ENCODE results near the gene TSPAN4. TPM values are rescaled to one million over a fixed set of nuclear protein-coding genes. Genes with fewer than 3 reads are reported as not detected.

TSPAN4 gene
- total and polyA plus RNA-seq, 4 experiments from 2014 or later, result 1.8 to 5.8 (median 4.4) TPM

DNA sequence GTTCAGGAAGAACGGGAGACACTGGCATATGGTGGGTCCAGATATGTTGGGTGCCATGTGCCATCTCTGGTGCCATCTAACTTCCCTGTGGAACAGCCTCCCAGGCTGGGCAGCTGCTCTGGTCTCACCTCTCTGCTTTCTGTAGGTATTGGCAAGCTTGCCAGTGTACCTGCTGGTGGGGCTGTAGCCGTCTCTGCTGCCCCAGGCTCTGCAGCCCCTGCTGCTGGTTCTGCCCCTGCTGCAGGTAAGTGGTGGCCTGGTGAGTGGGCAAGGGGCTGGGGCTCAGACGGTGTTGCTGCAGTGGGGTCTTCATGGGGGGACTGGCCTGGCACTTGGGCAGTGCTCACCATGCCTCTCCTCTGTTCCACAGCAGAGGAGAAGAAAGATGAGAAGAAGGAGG lies 30.3 kb upstream of the TSPAN4 start:
- peak overlapping the region in 5 of 7 donors; percentile 47 to 99 (median 73) for H3K27ac Mint-ChIP-seq
- intact Hi-C loops (cut with micrococcal nuclease), result no loop called here
- Histone ChIP-seq H3K36me3 (ENCODE audit: insufficient read depth, low read length) (peaks cover 25% of the 10 kb centered on the region), H3K4me3 (ENCODE audit: low read length in 2 of 2) (no peak overlapping the region), H3K27ac (ENCODE audit: low read depth, low read length) (no peak overlapping the region), H3K4me1 (ENCODE audit: insufficient read depth, low read length) (peaks cover 26% of the 10 kb centered on the region), H3K27me3 (ENCODE audit: insufficient read depth, low read length) (no peaks in the 10 kb centered on the region), H3K9me3 (ENCODE audit: control insufficient read depth in 1 of 2, low read length in 2 of 2) (no peaks in the 10 kb centered on the region)
- no peaks in the 10 kb centered on the region for H3K27me3 Mint-ChIP-seq
- POLR2A ChIA-PET (ENCODE audit: partially characterized antibody), result interaction anchor here (1.0 to 4.7 kb wide), 3 partner anchors 8 to 117 kb away, joined by 3 to 109 read pairs (median 4); partner anchors contain the start of genes PNPLA2 and TMEM80
- peaks cover 8 to 44% (median 27%) of the 10 kb centered on the region in 4 donors for H3K4me1 Mint-ChIP-seq
- H3K36me3 Mint-ChIP-seq, result peaks cover 4 to 34% of the 10 kb centered on the region in 2 donors
- peak overlapping the region in 5 of 8 donors; percentile 31 to 64 (median 46) for H3K4me3 Mint-ChIP-seq
- peaks cover 0 to 3% (median 0%) of the 10 kb centered on the region in 8 donors for H3K9me3 Mint-ChIP-seq
- CTCF ChIA-PET (ENCODE audit: partially characterized antibody), result no interaction called here
- DNase-seq, result no peak

DNA sequence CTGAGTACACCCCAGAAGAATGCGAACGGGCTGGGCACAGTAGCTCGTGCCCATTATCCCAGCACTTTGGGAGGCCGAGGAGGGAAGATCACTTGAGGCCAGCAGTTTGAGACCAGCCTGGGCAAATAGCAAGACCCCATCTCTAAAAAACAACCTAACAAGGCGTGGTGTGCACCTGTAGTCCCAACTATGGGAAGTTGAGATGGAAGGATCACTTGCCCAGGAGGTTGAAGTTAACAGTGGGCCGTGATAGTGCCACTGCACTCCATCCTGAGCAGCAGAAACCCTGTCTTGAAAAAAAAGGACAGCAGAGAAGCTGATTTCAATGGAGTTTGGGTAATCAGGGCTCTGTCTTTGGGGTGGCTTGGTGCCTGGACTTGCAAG lies 29.6 kb upstream of the TSPAN4 start:
- H3K9me3 ChIP-seq (ENCODE audit: control insufficient read depth in 1 of 2, low read length in 2 of 2), result no peaks in the 10 kb centered on the region
- CTCF ChIA-PET (ENCODE audit: partially characterized antibody), result no interaction called here
- POLR2A ChIA-PET (ENCODE audit: partially characterized antibody), result interaction anchor here (1.2 kb wide), 1 partner anchor 117 kb away, joined by 3 read pairs; the partner anchor contains the start of gene TMEM80
- no peaks in the 10 kb centered on the region for H3K27me3 Mint-ChIP-seq
- no peaks in the 10 kb centered on the region for H3K27me3 ChIP-seq (ENCODE audit: insufficient read depth, low read length)
- peaks cover 0 to 3% (median 0%) of the 10 kb centered on the region in 8 donors for H3K9me3 Mint-ChIP-seq
- peak overlapping the region in 1 of 7 donors; percentile 25 for H3K27ac Mint-ChIP-seq
- no peak overlapping the region for H3K4me3 ChIP-seq (ENCODE audit: low read length in 2 of 2)
- H3K4me1 Mint-ChIP-seq, result peaks cover 6 to 39% (median 24%) of the 10 kb centered on the region in 4 donors
- no peak for DNase-seq
- H3K27ac ChIP-seq (ENCODE audit: low read depth, low read length), result no peak overlapping the region
- H3K36me3 ChIP-seq (ENCODE audit: insufficient read depth, low read length), result peaks cover 25% of the 10 kb centered on the region
- intact Hi-C loops (cut with micrococcal nuclease), result no loop called here
- H3K4me3 Mint-ChIP-seq, result peak overlapping the region in 1 of 8 donors; percentile 54
- H3K4me1 ChIP-seq (ENCODE audit: insufficient read depth, low read length), result peaks cover 26% of the 10 kb centered on the region
- peaks cover 4 to 34% of the 10 kb centered on the region in 2 donors for H3K36me3 Mint-ChIP-seq

DNA sequence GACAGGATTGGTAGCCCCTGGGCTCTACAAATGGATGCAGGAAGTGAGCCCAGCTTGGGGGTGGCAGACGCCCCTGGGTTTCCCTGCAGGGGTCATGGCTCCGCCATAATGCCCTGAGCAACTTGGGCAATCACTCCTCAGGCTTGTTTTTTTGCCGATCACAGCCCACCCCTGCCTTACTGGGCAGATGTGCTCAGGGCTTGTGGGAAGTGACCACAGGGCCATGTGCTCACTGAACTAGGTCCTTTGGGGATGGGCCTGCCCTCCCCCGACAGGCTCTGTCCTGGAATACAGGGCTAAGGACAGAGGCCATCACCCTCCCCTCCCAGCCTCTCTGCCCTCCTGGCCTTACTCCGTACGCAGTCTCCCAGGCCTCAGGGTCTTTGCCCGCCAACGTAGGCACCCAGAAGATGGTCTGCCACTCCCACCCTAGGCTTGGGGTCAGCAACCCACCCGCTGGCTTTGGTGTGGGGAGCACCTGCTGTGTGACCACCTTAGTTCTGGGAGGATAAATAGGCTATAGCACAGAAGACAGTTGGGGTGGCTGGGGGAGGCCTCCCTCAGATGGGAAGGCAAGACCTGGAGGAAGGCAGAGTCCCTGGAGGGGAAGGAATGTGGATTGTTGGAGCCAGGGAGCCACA lies 29.1 kb upstream of the TSPAN4 start:
- peaks cover 7 to 35% (median 21%) of the 10 kb centered on the region in 4 donors for H3K4me1 Mint-ChIP-seq
- Histone ChIP-seq H3K4me3 (ENCODE audit: low read length in 2 of 2) (no peak overlapping the region), H3K27ac (ENCODE audit: low read depth, low read length) (no peak overlapping the region), H3K9me3 (ENCODE audit: control insufficient read depth in 1 of 2, low read length in 2 of 2) (no peaks in the 10 kb centered on the region), H3K4me1 (ENCODE audit: insufficient read depth, low read length) (peaks cover 25% of the 10 kb centered on the region), H3K27me3 (ENCODE audit: insufficient read depth, low read length) (no peaks in the 10 kb centered on the region), H3K36me3 (ENCODE audit: insufficient read depth, low read length) (peaks cover 25% of the 10 kb centered on the region)
- peaks cover 4 to 34% of the 10 kb centered on the region in 2 donors for H3K36me3 Mint-ChIP-seq
- POLR2A ChIA-PET (ENCODE audit: partially characterized antibody), result interaction anchor here (1.2 kb wide), 1 partner anchor 118 kb away, joined by 3 read pairs; the partner anchor contains the start of gene TMEM80
- H3K27ac Mint-ChIP-seq, result peak overlapping the region in 2 of 7 donors; percentile 44 to 47
- no peak for DNase-seq
- intact Hi-C loops (cut with micrococcal nuclease), result no loop called here
- CTCF ChIA-PET (ENCODE audit: partially characterized antibody), result no interaction called here
- peaks cover 0 to 3% (median 0%) of the 10 kb centered on the region in 8 donors for H3K9me3 Mint-ChIP-seq
- H3K27me3 Mint-ChIP-seq, result no peaks in the 10 kb centered on the region
- peak overlapping the region in 1 of 8 donors; percentile 44 for H3K4me3 Mint-ChIP-seq

DNA sequence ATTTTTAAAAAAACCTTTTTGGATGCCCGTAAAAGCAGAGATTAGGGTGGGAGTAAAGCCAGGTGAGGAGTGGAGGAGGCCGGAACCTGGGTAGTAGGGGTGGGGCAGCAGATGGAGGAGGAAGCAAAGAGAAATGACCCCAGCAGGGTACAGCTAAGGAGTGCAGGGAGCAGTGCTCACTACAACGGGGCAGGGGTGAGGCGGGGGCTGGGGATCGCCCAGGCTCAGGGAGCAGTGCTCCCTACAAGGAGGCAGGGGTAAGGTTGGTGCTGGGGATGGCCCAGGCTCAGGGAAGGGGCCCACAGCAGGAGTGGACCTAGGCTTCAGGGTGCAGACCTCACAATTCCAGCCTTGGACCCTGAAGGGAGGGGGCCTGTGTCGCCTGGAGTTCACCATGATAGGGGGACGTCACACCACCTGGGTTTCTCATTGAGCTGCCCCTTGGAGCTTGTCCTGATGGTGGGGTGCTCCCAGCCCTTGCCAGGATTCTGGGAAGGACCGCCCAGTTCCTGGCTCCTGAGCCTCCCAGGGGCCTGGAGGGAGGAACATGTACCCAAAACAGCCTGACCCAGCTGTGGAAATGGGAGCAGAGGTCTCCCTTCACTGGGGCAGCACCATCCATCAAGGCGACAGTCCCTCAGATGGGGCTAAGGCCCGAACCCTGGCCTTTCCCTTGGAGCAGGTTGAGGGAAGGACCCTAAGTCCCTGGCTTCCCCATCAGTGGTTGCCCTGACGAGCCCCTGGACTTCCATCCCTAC lies 26.8 kb upstream of the TSPAN4 start:
- peaks cover 0 to 3% (median 0%) of the 10 kb centered on the region in 8 donors for H3K9me3 Mint-ChIP-seq
- H3K4me3 ChIP-seq (ENCODE audit: low read length in 2 of 2), result no peak overlapping the region
- DNase-seq, result no peak
- peak overlapping the region in 1 of 8 donors; percentile 35 for H3K4me3 Mint-ChIP-seq
- H3K27ac ChIP-seq (ENCODE audit: low read depth, low read length), result no peak overlapping the region
- H3K27me3 ChIP-seq (ENCODE audit: insufficient read depth, low read length), result no peaks in the 10 kb centered on the region
- H3K9me3 ChIP-seq (ENCODE audit: control insufficient read depth in 1 of 2, low read length in 2 of 2), result no peaks in the 10 kb centered on the region
- no peak overlapping the region for H3K27ac Mint-ChIP-seq
- POLR2A ChIA-PET (ENCODE audit: partially characterized antibody), result interaction anchor here (1.0 to 1.2 kb wide), 3 partner anchors 12 to 18 kb away, joined by 3 to 4 read pairs (median 3); partner anchors contain the start of genes CRACR2B and SLC25A22
- peaks cover 25% of the 10 kb centered on the region for H3K36me3 ChIP-seq (ENCODE audit: insufficient read depth, low read length)
- H3K36me3 Mint-ChIP-seq, result peaks cover 4 to 26% of the 10 kb centered on the region in 2 donors
- intact Hi-C loops (cut with micrococcal nuclease), result no loop called here
- H3K27me3 Mint-ChIP-seq, result no peaks in the 10 kb centered on the region
- peaks cover 26% of the 10 kb centered on the region for H3K4me1 ChIP-seq (ENCODE audit: insufficient read depth, low read length)
- CTCF ChIA-PET (ENCODE audit: partially characterized antibody), result interaction anchor here (1.4 kb wide), 1 partner anchor 10 kb away, joined by 3 read pairs; no protein-coding TSS in a partner anchor
- H3K4me1 Mint-ChIP-seq, result peaks cover 4 to 24% (median 16%) of the 10 kb centered on the region in 4 donors

DNA sequence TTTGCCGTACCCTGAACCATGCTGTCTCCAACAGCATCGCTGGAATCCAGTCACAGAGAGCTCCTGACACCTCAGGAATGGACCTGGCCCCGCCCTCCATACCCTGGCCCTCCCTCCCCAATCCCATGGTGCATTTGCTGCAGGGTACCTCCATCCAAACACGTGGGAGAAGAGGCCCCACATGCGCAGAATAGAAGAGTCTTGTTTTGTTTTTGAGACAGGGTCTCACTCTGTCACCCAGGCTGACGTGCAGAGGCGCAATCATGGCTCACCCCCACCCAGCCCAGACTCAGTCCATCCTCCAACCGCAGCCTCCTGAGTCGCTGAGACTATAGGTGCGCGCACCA lies 26.2 kb upstream of the TSPAN4 start:
- no peak overlapping the region for H3K27ac Mint-ChIP-seq

DNA sequence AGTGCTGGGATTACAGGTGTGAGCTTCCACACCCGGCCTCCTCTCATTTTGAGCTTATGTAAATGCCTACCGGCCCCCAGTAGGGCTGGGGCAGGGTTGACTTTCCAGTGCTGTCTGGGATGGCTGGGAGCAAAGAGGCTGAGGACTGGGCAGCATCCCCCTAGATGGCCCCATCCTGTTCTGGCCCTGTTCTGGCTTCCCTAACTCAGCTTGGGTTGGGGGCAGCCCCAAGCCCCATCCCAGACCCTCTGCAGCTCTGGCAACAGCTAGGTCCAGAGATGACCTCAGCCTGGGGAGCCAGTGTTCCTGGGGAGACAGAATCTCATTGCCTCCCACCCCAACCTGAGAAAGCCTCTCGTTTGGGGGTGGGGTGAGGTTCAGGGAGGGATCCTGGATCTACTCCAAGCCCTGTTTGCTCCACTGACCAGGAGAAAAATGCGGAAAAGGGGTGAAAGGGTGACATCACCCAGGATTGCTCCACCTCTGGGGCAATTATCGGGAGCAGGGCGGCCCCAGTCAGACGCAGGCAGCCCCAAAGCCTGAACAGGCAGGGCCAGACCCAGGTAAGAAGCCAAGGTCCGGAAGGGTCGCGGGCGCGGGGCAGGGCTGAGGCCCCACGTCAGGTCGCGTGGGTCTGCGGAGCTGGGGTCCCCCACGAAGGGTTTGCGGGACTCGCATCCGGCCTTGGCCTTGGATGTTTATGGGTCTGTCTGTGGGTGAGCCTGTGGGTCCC lies 24.1 kb upstream of the TSPAN4 start, which contains the start of gene PNPLA2:
PNPLA2 (plus strand) TSS at position 519 of the 733 bp plus-strand sequence. CDS start 805 bp downstream, outside the sequence.
- Histone ChIP-seq H3K9me3 (ENCODE audit: control insufficient read depth in 1 of 2, low read length in 2 of 2) (no peaks in the 10 kb centered on the region), H3K36me3 (ENCODE audit: insufficient read depth, low read length) (peaks cover 2% of the 10 kb centered on the region), H3K27ac (ENCODE audit: low read depth, low read length) (peak within 1 kb of the TSS; percentile 81), H3K4me3 (ENCODE audit: low read length in 2 of 2) (peak within 1 kb of the TSS in 1 of 2 donors; percentile 73), H3K4me1 (ENCODE audit: insufficient read depth, low read length) (peaks cover 22% of the 10 kb centered on the region), H3K27me3 (ENCODE audit: insufficient read depth, low read length) (no peaks in the 10 kb centered on the region)
- POLR2A ChIA-PET (ENCODE audit: partially characterized antibody), result interaction anchor here (0.6 to 6.4 kb wide), 21 partner anchors 8 to 611 kb away, joined by 3 to 109 read pairs (median 6); partner anchors contain the start of genes BET1L, CD151, CRACR2B and DEAF1
- CTCF ChIA-PET (ENCODE audit: partially characterized antibody), result interaction anchor here (0.9 to 1.5 kb wide), 4 partner anchors 9 to 22 kb away, joined by 3 to 4 read pairs (median 4); partner anchors contain the start of gene RPLP2
- Mint-ChIP-seq H3K27me3 (no peaks in the 10 kb centered on the region), H3K27ac (peak within 1 kb of the TSS; percentile 81 to 94 (median 92)), H3K36me3 (peaks cover 0 to 17% of the 10 kb centered on the region in 2 donors), H3K4me3 (peak within 1 kb of the TSS; percentile 84 to 94 (median 89)), H3K9me3 (no peaks in the 10 kb centered on the region), H3K4me1 (peaks cover 2 to 22% (median 11%) of the 10 kb centered on the region in 4 donors)
- intact Hi-C loops (cut with micrococcal nuclease), result loop anchor here (1.0 to 2.0 kb wide), 3 partner anchors 9 to 24 kb away; partner anchors contain the start of genes CD151, POLR2L, RPLP2 and TSPAN4
- DNase-seq, result no peak

More for the DNA sequence above, 26.2 kb upstream of the TSPAN4 start:
- H3K4me3 ChIP-seq (ENCODE audit: low read length in 2 of 2), result no peak overlapping the region
- H3K4me1 ChIP-seq (ENCODE audit: insufficient read depth, low read length), result peaks cover 26% of the 10 kb centered on the region
- Mint-ChIP-seq H3K27me3 (no peaks in the 10 kb centered on the region), H3K9me3 (no peaks in the 10 kb centered on the region), H3K36me3 (peaks cover under 1 to 20% of the 10 kb centered on the region in 2 donors), H3K4me1 (peaks cover 3 to 23% (median 14%) of the 10 kb centered on the region in 4 donors), H3K4me3 (peak overlapping the region in 1 of 8 donors; percentile 35)
- H3K27ac ChIP-seq (ENCODE audit: low read depth, low read length), result no peak overlapping the region
- no peaks in the 10 kb centered on the region for H3K9me3 ChIP-seq (ENCODE audit: control insufficient read depth in 1 of 2, low read length in 2 of 2)
- no peaks in the 10 kb centered on the region for H3K27me3 ChIP-seq (ENCODE audit: insufficient read depth, low read length)
- CTCF ChIA-PET (ENCODE audit: partially characterized antibody), result interaction anchor here (1.4 kb wide), 1 partner anchor 10 kb away, joined by 3 read pairs; no protein-coding TSS in a partner anchor
- peaks cover 22% of the 10 kb centered on the region for H3K36me3 ChIP-seq (ENCODE audit: insufficient read depth, low read length)
- POLR2A ChIA-PET (ENCODE audit: partially characterized antibody), result interaction anchor here (1.0 to 1.2 kb wide), 3 partner anchors 12 to 19 kb away, joined by 3 to 4 read pairs (median 3); partner anchors contain the start of genes CRACR2B and SLC25A22
- intact Hi-C loops (cut with micrococcal nuclease), result no loop called here
- DNase-seq, result no peak
